ENCODE results near the gene LRRC25.

LRRC25 gene

GRCh38 chr19:18379803-18380747 is 17.3 kb downstream of the LRRC25 start (continued):
- TF ChIP-seq PBX3 (CRISPR knock-in tag; IDR thresholded peaks at IDR 0.05) (no peak), GLI4 (tag by site-specific recombination; IDR thresholded peaks at IDR 0.05) (no peak), ZNF148 (tag by site-specific recombination; IDR thresholded peaks at IDR 0.05; ENCODE audit: borderline replicate concordance) (no peak), ZNF175 (tag by site-specific recombination; IDR thresholded peaks at IDR 0.05) (no peak), ZNF239 (tag by site-specific recombination; IDR thresholded peaks at IDR 0.05) (no peak), IKZF3 (tag by site-specific recombination; IDR thresholded peaks at IDR 0.05) (peak; percentile 75), TRIM28 (IDR thresholded peaks at IDR 0.05; ENCODE audit: borderline replicate concordance, low read length) (no peak), ZBTB49 (tag by site-specific recombination; IDR thresholded peaks at IDR 0.05; ENCODE audit: low read depth) (no peak), ATF2 (tag by site-specific recombination; IDR thresholded peaks at IDR 0.05; ENCODE audit: low read depth) (peak; percentile 93), GLIS1 (tag by site-specific recombination; IDR thresholded peaks at IDR 0.05) (peak; percentile 77), ZNF585B (tag by site-specific recombination; IDR thresholded peaks at IDR 0.05) (no peak), HOXC10 (CRISPR knock-in tag; IDR thresholded peaks at IDR 0.05) (no peak), ZBTB11 (tag by site-specific recombination; conservative IDR thresholded peaks at IDR 0.05; ENCODE audit: low read depth) (no peak), PRDM6 (tag by site-specific recombination; IDR thresholded peaks at IDR 0.05) (no peak), ZNF670 (tag by site-specific recombination; IDR thresholded peaks at IDR 0.05; ENCODE audit: low read depth) (no peak), ZNF24 (tag by site-specific recombination; IDR thresholded peaks at IDR 0.05) (peak; percentile 71), ZNF366 (tag by site-specific recombination; conservative IDR thresholded peaks at IDR 0.05) (peak; percentile 97), ZNF792 (tag by site-specific recombination; IDR thresholded peaks at IDR 0.05) (no peak), ZNF529 (tag by site-specific recombination; IDR thresholded peaks at IDR 0.05; ENCODE audit: insufficient replicate concordance) (no peak), PRDM1 (tag by site-specific recombination; IDR thresholded peaks at IDR 0.05) (no peak), BCL6B (tag by site-specific recombination; IDR thresholded peaks at IDR 0.05) (no peak), ZNF488 (tag by site-specific recombination; IDR thresholded peaks at IDR 0.05) (no peak), ZNF292 (tag by site-specific recombination; IDR thresholded peaks at IDR 0.05; ENCODE audit: borderline replicate concordance, low read depth) (no peak)

Measured in HEK293 (cell line).